GM12872 (cell line): ENCODE results near the gene SYT7.

Experiments
- TF ChIP-seq, protein P1 (sequence below): IDR thresholded peaks from 3 replicates; pipeline ENCODE4 v1.5.1; 2011; ENCODE audit warnings: low read depth, mild to moderate bottlenecking, low read length, moderate library complexity; ENCODE audit not compliant: insufficient read depth

Gene SYT7

DNA sequence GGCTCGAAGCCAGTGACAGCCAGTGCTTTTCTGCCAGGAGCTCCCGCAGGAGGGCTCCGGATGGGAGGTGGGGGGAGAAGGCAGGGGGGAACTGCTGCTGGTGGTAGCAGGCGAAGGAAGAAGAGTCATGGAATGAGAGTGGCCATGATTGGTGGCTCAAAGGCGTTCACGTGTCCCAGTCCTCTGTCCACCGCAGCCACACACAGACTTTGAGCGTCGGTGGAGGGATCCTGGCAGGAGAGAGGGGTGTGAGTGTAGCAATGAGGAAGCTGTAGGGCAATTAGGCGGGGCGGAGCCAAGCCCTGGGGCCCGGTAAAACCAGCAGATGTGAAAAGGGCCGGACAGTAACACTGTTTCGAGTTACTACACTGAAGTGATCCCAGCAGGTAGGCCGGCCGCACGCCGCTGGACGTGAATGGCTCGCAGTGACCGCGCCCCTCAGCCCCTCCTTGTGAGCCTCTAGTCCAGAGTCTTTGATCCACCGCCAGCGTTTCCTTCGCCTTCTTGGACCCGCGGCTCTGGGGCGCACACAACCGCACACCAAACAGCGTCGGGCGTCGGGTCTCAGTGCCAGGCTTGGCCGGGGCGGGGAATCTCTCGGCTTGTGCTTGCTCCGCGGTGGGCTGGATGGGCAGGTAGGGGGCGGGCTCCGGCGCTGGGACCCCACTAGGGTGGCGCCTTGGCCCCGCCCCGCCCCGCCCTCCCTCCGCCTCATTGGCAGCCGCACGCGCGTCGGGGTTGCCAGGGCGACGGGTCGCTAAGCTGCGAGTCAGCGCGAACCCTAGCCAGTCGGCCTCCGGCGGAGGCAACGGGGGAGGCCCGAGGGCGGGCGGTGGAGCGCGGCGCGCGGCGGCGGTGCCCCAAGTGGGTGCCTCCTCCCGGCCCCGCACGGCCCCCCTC is 72.7 kb downstream of the SYT7 start, which contains the start of gene LRRC10B:
LRRC10B (plus strand) TSS at position 788 of the 900 bp plus-strand sequence. CDS start 250 bp downstream, outside the sequence.
- TF ChIP-seq, protein P1, sequence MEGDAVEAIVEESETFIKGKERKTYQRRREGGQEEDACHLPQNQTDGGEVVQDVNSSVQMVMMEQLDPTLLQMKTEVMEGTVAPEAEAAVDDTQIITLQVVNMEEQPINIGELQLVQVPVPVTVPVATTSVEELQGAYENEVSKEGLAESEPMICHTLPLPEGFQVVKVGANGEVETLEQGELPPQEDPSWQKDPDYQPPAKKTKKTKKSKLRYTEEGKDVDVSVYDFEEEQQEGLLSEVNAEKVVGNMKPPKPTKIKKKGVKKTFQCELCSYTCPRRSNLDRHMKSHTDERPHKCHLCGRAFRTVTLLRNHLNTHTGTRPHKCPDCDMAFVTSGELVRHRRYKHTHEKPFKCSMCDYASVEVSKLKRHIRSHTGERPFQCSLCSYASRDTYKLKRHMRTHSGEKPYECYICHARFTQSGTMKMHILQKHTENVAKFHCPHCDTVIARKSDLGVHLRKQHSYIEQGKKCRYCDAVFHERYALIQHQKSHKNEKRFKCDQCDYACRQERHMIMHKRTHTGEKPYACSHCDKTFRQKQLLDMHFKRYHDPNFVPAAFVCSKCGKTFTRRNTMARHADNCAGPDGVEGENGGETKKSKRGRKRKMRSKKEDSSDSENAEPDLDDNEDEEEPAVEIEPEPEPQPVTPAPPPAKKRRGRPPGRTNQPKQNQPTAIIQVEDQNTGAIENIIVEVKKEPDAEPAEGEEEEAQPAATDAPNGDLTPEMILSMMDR, result no peak

DNA sequence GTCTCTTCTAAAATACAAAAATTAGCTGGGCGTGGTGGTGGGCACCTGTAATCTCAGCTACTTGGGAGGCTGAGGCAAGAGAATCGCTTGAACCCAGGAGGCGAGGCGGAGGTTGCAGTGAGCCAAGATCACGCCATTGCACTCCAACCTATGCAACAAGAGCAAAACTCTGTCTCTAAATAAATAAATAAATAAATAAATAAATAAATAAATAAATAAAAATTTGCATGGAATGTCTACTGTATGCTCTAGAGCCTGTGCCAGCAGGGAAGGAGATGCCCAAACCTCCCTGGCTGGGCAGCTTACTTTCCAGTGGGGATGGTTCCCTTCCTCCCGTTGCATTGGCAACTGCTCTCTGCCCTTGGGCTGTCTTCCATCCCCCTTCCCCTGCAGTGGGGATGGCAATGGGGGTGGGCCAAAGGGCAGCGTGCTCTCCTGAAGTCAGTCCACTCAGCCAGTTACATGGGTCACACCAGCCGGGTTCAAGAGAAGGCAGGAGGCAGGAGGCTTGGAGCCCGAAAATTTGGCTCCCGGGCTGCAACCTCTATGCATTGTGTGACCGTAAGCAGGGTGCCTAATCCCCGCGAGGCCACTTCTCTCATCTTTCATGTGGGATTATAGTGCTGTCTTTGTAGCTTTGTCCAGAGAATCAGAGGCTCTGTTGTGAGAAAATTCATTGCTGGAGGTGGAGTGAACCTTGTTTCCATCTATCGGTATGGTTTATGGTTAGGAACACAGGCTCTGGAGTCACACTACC is 73.7 kb downstream of the SYT7 start:
- TF ChIP-seq, protein P1, result no peak

DNA sequence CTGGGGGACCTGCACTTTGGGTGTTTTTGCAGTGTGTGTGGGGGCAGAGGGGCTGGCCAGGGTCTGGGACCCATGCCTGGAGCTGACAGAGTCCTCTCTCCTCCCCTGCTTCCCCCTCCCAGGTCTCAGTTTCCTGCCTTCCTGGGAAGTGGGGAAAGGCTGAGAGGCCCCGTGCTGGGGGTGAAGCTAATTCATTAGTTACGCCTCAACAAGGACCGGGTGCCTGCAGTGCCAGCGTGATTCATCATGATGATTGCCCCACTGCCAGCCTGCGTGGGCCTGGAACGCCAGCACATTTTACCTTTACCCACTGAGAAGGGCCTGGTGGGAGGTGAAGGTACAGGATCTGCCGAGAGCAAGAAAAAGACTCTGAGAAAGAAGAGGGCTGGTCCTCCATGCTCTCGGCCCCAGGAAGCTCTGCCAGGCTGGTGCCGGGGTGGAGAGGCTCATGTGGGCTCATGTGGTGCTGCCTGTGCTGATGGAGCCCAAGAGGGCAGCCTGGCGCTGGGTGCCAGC is 75.2 kb downstream of the SYT7 start:
- TF ChIP-seq, protein P1, result no peak

- TF ChIP-seq, protein P1, result no peak
Measured at GRCh38 chr11:61505106-61505505, 75.8 kb downstream of the SYT7 start.

DNA sequence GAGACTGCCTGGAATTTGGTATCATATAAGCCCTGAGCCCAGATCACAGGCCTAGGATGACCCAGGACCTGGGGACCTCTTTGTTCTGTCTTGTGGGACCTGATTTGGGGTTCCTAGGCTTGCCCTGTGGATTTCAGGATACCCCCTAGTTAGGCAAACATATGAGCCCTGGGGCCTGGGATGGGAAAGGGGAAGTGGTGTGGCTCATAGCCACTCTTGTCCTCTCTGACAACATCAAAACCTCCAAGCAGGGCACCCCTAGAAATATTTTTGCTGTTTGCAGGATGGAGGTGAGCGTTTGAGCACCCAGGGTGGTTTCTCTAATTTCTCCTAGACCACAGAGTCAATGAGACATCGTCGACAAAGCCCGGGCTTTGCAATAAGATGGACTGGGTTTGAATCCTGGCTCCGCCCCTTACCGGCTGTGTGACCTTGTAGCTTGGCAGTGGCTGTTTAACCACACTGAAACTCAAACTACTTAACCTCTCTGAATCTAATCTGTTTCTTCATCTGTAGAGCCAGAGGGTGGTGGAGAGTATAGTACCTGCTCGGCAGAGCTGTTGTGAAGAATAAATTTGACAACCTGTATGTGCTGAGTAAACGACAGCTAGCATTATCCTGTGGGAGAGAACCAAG is 77.6 kb downstream of the SYT7 start:
- TF ChIP-seq, protein P1, result no peak

GRCh38 chr11:61502522-61502921 is 78.4 kb downstream of the SYT7 start:
- TF ChIP-seq, protein P1, result no peak
